HFFc6 (cell line): ENCODE results near the gene SCN10A. TPM values are rescaled to one million over a fixed set of nuclear protein-coding genes. Genes with fewer than 3 reads are reported as not detected.

ENCODE experiments used
- DNase-seq: peaks from one replicate; pipeline ENCODE4 v3.0.0-alpha.2; 2018
- H3K27ac Mint-ChIP-seq: 2 replicates; pipeline ENCODE4 v1.8.0; 2020; ENCODE audit warnings: mild to moderate bottlenecking, mixed read lengths
- H3K27me3 Mint-ChIP-seq: 2 replicates; pipeline ENCODE4 v1.8.0; 2021; ENCODE audit warnings: mild to moderate bottlenecking, moderate library complexity, mixed read lengths; ENCODE audit not compliant: insufficient read depth
- H3K36me3 Mint-ChIP-seq: 2 replicates; pipeline ENCODE4 v1.8.0; 2021; ENCODE audit warnings: low read depth, mixed read lengths
- H3K4me1 Mint-ChIP-seq: 2 replicates; pipeline ENCODE4 v1.8.0; 2020; ENCODE audit warnings: low read depth, mixed read lengths
- H3K4me3 Mint-ChIP-seq: 2 replicates; pipeline ENCODE4 v1.8.0; 2020; ENCODE audit warnings: mild to moderate bottlenecking, moderate library complexity, mixed read lengths
- H3K9me3 Mint-ChIP-seq: 2 replicates; pipeline ENCODE4 v1.8.0; 2020; ENCODE audit warnings: mild to moderate bottlenecking, mixed read lengths
- total RNA-seq, 6 experiments: library from RNA; stranded (reverse); fragmentation: NEBNext Ultra II Directional; extraction: Animal tissue kit (Norgen Biotek cat#: 25700); gene quantifications; 2 replicates in 1 of 6; 3 replicates in 5 of 6; pipeline ENCODE4 v1.2.3, GENCODE V29; 2021
- TF ChIP-seq, protein P1 (sequence below): fragments of 200-600 bp; sonication (generic); IDR thresholded peaks from 2 replicates; pipeline ENCODE4 v1.5.0; 2021; ENCODE audit warnings: antibody characterized with exemption, mild to moderate bottlenecking

Gene SCN10A
- total RNA-seq, 6 experiments from 2014 or later: not detected

DNA sequence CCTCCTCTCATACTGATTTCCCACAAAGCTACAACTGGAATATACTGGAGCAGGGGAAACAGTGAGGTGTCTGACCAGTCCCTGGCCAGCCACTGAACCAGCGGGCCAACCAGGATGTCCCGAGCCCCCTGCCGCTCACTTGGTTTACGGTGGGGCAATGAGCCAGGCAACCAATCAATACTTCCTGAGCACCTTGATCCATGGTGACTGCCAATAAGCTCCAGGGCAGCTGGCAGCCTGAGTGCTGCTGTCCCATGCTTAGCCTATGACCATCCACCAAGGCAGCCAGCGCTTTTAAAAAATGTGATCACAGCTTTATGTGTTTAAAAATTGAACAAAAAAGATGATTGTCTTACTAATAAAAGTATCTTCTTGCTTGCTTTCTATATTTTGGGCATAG, 4.2 kb downstream of the SCN10A start:
- Mint-ChIP-seq H3K27ac (no peak overlapping the region), H3K27me3 (peaks cover 4% of the 10 kb centered on the region), H3K4me1 (no peaks in the 10 kb centered on the region), H3K9me3 (no peaks in the 10 kb centered on the region), H3K4me3 (no peak overlapping the region), H3K36me3 (no peaks in the 10 kb centered on the region)
- DNase-seq: no peak
- TF ChIP-seq, protein P1, sequence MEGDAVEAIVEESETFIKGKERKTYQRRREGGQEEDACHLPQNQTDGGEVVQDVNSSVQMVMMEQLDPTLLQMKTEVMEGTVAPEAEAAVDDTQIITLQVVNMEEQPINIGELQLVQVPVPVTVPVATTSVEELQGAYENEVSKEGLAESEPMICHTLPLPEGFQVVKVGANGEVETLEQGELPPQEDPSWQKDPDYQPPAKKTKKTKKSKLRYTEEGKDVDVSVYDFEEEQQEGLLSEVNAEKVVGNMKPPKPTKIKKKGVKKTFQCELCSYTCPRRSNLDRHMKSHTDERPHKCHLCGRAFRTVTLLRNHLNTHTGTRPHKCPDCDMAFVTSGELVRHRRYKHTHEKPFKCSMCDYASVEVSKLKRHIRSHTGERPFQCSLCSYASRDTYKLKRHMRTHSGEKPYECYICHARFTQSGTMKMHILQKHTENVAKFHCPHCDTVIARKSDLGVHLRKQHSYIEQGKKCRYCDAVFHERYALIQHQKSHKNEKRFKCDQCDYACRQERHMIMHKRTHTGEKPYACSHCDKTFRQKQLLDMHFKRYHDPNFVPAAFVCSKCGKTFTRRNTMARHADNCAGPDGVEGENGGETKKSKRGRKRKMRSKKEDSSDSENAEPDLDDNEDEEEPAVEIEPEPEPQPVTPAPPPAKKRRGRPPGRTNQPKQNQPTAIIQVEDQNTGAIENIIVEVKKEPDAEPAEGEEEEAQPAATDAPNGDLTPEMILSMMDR: no peak

DNA sequence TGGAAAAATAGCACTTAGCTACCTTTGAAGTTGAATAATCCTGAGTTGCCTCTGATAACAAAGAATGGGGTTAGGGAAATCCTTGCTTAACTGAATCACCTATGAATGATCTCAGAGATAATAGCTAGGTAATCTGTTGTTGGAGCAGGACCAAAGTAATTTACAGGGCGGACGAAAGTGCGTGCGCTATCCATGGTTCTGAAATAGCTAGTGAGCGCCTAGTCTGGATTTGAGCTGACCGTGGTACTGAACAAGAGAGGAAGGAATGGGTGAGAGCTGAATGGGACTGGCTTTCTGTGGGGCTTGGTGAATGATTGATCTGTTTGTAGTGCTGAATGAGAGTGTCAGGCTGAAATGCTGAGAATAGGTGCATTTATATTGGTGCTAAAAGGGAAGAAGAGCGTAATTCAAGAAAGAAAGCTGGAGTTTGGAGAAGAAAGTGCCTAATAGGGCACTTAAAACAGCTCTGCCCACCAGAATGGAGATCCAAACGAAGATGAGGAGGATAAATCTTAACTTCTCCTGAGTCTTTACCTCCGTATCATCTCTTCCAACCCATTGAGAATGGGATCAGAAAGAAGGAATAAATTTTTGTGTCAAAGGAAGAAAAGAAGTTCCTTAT, 10.1 kb downstream of the SCN10A start:
- Mint-ChIP-seq H3K36me3 (no peaks in the 10 kb centered on the region), H3K27ac (no peak overlapping the region), H3K9me3 (no peaks in the 10 kb centered on the region), H3K4me3 (no peak overlapping the region), H3K4me1 (no peaks in the 10 kb centered on the region), H3K27me3 (no peaks in the 10 kb centered on the region; the same call in 1 of the 2 replicates)
- TF ChIP-seq, protein P1: no peak
- DNase-seq: peak; percentile 48

DNA sequence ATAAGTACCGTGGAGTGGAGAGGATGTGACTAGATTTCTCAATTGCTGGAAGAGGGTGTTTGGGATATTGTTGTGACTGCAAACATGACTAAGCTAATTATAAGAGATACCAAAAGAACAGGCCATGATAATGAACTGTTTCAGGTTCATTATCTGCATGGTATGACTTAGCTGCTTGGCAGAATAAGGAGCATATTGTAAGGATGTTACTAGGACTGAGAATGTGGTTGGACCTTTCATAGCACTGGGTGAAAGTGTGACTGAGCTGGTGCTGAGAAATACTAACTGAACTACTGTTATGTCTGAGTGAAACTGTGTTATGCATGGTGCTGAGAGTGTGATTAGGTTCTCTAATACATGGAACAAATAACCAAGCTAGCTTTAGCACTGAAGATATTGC, 11.0 kb downstream of the SCN10A start:
- TF ChIP-seq, protein P1: no peak
- no peaks in the 10 kb centered on the region for H3K9me3 Mint-ChIP-seq
- H3K4me1 Mint-ChIP-seq: no peaks in the 10 kb centered on the region
- no peak overlapping the region for H3K27ac Mint-ChIP-seq
- no peak for DNase-seq
- H3K4me3 Mint-ChIP-seq: no peak overlapping the region
- no peaks in the 10 kb centered on the region for H3K36me3 Mint-ChIP-seq
- H3K27me3 Mint-ChIP-seq: no peaks in the 10 kb centered on the region; the same call in 1 of the 2 replicates

DNA sequence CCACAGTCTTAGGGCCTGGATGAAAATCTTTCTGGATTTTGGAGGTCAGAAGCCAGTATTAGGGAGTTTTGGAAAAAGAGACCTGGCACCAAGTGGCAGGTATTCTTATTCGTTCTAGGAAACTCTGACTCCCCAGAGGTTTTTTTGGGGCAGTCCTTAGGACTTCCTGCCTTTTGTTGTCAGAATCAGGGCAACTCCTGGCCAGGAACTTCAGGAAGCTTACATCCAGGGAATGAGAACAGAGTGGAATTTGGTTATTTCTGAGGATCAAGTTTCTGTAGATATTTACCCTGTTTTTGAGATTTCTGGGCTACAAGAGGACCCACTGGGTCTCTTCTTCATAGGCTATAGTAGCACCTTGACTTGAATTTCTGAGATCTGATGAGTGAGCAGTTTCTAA, 15.5 kb downstream of the SCN10A start:
- no peak for DNase-seq
- TF ChIP-seq, protein P1: no peak
- Mint-ChIP-seq H3K4me3 (no peak overlapping the region), H3K27me3 (no peaks in the 10 kb centered on the region; the same call in 1 of the 2 replicates), H3K4me1 (no peaks in the 10 kb centered on the region), H3K9me3 (no peaks in the 10 kb centered on the region), H3K27ac (no peak overlapping the region), H3K36me3 (no peaks in the 10 kb centered on the region)

DNA sequence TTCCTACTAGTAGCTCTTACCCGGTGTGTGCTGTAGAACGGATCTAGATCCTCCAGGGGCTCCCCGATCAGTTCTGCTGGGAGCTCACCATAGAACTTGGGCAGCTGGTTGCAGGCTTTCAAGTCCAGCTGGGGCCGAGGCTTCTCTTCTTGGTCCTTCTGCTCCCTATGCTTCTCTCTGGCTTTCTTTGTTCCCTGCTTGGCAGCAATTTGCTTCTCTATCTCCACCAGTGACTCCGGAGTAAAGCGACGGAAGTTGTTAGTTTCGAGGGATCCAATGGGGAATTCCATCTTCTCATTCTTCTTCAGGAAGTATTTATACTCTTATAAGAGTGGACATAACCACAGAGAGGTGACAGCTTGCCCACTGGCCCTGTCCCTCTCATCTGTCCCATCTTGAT, 22.3 kb downstream of the SCN10A start:
- no peak for DNase-seq
- no peaks in the 10 kb centered on the region; the same call in 1 of the 2 replicates for H3K27me3 Mint-ChIP-seq
- TF ChIP-seq, protein P1: no peak

DNA sequence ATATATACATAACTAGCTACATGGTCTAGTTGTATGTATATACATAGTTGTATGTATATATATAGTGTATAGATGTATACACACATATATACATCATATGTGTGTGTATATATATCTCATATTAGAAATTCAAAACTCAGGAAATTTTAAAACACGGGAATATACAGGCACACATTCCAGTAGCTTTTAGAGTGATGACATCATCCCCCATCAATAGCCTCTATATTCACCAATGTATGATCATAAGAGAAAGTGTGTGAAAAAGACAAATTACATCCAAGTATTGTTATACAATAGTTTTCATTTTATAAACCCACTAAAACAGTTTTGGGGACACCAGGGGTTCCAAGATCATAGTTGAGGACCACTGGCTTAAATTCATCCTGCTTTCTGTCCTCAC, 23.0 kb downstream of the SCN10A start:
- H3K4me1 Mint-ChIP-seq: no peaks in the 10 kb centered on the region
- H3K36me3 Mint-ChIP-seq: no peaks in the 10 kb centered on the region
- H3K27ac Mint-ChIP-seq: no peak overlapping the region
- no peaks in the 10 kb centered on the region; the same call in 1 of the 2 replicates for H3K27me3 Mint-ChIP-seq
- no peaks in the 10 kb centered on the region for H3K9me3 Mint-ChIP-seq
- TF ChIP-seq, protein P1: no peak
- DNase-seq: no peak
- H3K4me3 Mint-ChIP-seq: no peak overlapping the region

More for the DNA sequence above, 22.3 kb downstream of the SCN10A start:
- no peaks in the 10 kb centered on the region for H3K9me3 Mint-ChIP-seq
- no peak overlapping the region for H3K27ac Mint-ChIP-seq
- H3K4me3 Mint-ChIP-seq: no peak overlapping the region
- no peaks in the 10 kb centered on the region for H3K4me1 Mint-ChIP-seq
- no peaks in the 10 kb centered on the region for H3K36me3 Mint-ChIP-seq
